Central memory CD4-positive, alpha-beta T cell (primary cell): Measurements from ENCODE around the gene PSME1.

Experiments
- DNase-seq: peaks from one replicate; pipeline ENCODE4 v3.0.0; 2022

Gene PSME1

GRCh38 chr14:24147761-24148428 lies 11.9 kb downstream of the PSME1 start:
- no peak for DNase-seq

DNA sequence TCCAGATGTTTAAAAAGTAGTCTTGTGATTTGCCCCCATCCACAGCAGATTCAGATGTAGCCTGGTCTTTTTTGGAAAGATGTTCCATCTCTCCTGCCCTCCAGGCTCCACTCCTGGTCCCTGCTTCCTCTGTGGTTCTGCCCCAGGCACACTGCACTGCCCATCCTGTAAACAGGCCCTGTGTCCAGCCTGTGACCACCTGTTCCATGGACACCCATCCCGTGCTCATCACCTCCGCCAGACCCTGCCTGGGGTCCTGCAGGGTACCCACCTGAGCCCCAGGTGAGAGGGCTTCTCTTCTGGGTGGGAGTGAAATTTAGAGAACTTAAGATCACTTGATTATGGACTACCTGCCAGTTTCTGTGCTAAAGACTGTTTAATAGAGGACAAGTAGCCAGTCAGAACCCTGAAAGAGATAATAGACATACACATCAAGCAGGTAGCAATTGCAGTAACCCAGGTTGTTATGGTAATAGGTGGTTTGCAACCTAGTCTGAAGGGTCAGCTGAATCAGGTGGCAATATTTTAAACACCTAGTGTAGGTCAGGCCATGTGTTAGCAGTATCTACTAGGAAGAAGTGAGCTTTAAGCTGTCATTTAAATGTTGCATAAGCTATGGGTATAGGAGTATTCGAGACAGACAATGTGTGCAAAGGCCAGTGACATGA lies 13.4 kb downstream of the PSME1 start:
- DNase-seq: no peak

DNA sequence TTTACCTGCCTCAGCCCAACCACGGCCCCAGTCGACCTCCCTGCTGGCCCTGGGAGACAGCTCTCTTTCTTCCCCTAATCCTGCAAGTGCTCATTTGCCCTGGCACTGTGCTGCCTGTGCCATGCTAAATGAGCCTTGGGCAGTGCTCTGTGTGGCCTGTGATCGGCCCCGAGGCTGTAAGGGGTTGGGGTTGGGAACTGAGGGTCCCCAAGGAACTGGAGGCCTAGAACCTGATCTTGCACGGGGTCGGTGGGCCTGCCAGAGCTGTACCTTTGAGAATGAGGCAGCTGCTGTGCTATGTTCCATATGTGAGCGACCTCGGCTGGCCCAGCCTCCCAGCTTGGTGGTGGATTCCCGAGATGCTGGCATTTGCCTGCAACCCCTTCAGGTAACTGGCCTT lies 14.1 kb downstream of the PSME1 start:
- DNase-seq: no peak

- no peak for DNase-seq
These were observed 14.6 kb downstream of the PSME1 start for GRCh38 chr14:24150567-24150966.

- no peak for DNase-seq
These were observed 15.0 kb downstream of the PSME1 start for GRCh38 chr14:24150993-24151392.

DNA sequence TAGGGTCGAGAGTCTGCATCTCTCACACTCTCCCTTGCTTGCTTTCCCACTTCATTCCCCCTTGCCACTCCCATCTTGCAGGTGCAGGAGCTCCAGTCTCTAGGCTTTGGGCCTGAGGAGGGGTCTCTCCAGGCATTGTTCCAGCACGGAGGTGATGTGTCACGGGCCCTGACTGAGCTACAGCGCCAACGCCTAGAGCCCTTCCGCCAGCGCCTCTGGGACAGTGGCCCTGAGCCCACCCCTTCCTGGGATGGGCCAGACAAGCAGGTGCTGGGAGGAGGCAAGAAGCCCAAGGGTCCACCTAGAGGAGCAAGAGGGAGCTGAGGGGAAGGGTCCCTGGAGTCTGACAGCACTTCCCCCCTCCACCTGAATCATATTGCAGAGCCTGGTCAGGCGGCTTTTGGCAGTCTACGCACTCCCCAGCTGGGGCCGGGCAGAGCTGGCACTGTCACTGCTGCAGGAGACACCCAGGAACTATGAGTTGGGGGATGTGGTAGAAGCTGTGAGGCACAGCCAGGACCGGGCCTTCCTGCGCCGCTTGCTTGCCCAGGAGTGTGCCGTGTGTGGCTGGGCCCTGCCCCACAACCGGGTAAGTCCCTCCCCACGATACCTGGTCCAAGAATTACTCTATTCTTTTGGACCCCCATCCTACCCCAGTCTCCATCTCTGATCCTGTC lies 15.5 kb downstream of the PSME1 start:
- no peak for DNase-seq

- DNase-seq: no peak
These were observed 19.1 kb downstream of the PSME1 start for GRCh38 chr14:24155100-24155499.

DNA sequence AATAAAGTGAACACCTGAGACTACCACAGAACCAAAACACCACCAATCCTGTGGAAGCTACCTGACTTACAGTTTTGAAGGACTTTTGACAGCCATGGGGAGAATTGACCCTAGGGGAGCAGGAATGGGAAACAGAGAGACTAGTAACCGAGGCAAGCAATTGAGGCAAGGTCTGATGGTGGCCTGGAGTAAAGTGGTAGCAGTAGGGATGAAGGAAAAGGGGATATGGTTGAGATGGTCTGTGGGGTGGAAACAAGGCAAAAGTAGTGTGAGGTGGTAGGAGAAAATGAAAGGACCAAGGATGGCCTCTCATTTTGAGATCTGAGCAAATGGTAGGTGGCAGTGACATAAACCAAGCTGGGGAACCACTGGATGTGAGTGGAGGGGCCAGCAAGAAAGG lies 20.8 kb downstream of the PSME1 start:
- DNase-seq: no peak

DNA sequence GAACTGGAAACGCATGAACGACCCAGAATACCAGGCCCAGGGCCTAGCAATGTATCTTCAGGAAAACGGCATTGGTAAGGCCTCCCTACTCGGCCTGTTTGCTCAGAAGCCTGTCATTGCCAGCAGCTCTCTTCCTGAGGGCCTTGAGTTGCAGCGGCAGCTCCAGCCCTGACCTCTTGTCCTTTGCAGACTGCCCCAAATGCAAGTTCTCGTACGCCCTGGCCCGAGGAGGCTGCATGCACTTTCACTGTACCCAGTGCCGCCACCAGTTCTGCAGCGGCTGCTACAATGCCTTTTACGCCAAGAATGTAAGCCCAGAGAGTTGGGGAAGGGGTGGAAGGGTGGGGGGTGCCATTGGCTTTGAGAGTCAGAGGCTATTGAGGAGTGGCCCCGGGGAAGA lies 21.3 kb downstream of the PSME1 start:
- no peak for DNase-seq

- no peak for DNase-seq
These were observed 23.9 kb downstream of the PSME1 start for GRCh38 chr14:24159777-24160498.

- no peak for DNase-seq
These were observed 24.5 kb downstream of the PSME1 start for GRCh38 chr14:24160499-24160849.

DNA sequence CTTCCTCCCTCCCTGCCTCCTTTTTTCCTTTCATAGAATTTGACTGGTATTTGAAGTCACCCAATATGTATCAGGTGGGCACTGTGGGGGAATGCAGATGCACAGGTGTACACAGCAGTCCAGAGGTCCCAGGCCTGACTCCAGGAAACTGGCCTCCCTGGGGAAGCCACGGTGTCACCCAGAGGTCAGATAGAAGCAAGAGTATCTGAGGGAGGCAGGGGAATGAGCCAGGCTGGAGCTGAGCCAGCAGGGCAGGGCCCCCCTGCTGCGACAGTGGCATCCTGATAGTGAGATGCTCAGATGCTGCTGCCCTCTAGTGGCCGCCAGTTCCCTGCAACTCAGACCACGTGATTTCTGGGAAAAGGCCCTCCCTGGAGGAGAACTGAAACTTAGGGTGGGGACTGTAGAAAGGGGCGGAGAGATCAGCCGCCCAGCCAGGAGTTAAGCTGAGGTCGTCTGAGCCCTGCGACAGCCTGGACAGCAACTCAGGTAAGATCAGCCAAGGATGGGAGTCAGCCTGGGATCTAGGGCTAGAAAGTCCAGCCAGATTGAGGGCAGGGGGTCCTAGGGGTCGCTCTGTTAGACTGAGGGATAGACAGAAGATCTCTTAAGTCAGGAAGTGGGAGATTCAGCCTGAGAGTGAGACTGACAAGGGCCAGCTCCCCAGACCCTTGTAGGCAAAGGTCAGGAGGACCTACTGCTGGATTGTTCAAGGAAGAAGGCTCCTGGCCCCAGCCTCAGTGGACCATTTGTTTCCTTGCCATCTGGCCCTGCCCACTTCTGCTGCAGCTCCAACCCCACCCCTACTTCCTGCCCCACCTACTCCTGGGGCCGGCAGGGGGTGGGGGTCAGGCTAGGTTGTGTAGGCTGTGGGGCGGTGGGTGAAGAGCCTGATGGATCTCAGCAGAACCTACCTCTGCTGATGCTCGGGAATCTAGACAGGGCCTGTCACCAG lies 25.1 kb downstream of the PSME1 start, which contains the start of gene IRF9:
TSS of gene IRF9 (plus strand) at position 416 of the 955 bp plus-strand sequence. CDS start 880 bp downstream, outside the sequence.
- DNase-seq: peak; percentile 94

- no peak for DNase-seq
These were observed 26.1 kb downstream of the PSME1 start for GRCh38 chr14:24162093-24162492.

- DNase-seq: no peak
These were observed 28.6 kb downstream of the PSME1 start for GRCh38 chr14:24164518-24164991.

DNA sequence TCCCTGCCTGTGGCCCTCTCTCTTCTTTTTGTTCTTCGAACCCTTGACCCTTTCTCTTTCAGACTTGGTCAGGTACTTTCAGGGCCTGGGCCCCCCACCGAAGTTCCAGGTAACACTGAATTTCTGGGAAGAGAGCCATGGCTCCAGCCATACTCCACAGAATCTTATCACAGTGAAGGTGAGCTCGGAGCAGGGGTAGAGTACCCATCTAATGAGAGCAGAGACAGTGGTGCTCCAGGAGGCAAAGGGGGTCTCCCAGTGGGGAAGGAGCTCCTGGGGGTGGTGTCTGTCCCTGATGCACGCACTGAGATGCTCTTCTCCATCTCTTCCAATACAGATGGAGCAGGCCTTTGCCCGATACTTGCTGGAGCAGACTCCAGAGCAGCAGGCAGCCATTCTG lies 29.8 kb downstream of the PSME1 start:
- no peak for DNase-seq

GRCh38 chr14:24167469-24168114 lies 31.6 kb downstream of the PSME1 start:
- no peak for DNase-seq

GRCh38 chr14:24171422-24172260 lies 35.6 kb downstream of the PSME1 start, which contains the start of gene REC8:
Gene REC8 (plus strand): TSS chr14:24172080. CDS start chr14:24172553, 473 bp downstream.
- peak; percentile 68 for DNase-seq

DNA sequence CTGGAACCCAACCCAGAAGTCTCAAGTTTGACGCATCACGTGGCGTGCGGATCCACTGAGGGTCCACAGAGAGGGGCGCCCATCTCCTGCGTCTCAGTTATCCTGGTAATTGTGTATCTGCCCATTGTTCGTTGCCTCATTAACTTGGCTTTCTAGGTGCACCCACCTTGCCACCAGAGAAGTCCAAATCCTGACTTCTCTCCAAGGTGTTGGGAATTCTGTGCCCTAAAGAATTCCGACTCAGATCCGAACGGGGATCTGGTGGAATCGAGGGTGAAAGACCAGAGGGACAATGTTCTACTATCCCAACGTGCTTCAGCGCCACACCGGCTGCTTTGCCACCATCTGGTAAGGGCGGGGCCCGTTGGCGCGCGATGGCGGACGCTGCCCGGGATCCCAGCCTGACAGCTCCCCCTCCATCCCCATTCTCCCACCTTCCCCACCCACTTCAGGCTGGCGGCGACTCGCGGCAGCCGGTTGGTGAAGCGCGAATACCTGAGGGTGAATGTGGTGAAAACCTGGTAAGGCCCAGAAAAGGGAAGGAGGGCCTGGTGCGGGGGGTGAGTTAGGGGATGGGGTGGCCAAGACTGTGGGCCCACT lies 36.4 kb downstream of the PSME1 start:
- DNase-seq: no peak

DNA sequence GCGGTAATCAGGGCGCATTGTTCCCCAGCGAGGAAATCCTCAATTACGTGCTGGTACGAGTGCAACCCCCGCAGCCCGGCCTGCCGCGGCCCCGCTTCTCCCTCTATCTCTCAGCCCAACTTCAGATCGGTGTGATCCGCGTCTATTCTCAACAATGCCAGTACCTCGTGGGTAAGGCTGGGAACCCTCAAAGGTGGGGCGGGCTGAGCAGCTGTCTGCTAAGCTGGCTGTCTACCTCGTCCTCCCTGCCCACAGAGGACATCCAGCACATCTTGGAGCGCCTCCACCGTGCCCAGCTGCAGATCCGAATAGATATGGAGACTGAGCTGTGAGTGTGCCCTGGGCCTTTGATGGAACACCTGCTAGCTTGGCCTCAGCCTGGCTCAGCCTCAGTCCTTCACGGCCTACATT lies 36.9 kb downstream of the PSME1 start:
- DNase-seq: no peak

DNA sequence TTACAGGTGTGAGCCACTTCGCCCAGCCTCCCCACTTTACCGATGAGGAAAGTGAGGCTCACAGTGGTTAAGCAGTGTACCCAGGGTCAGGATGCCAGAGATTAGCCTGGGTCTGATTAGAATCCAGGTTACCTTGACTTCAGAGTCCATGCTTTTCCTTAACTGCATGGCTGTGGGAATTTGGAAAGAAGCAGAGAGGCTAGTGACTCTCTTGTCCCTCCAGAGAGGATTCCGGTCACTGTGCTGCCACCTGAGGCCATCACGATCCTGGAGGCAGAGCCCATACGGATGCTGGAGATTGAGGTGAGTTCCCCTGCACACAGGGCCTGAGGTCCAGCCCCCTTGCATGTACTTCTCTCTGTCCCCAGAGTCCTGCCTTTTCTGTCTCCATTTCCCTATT lies 40.6 kb downstream of the PSME1 start:
- DNase-seq: no peak
